HG03558 (cell line): ENCODE data around the gene ALDH1B1.

ENCODE experiments used
- ATAC-seq: cut with Tn5 transposase; IDR thresholded peaks from one replicate; pipeline ENCODE4 v1.9.1; 2021; ENCODE audit warnings: moderate number of reproducible peaks; ENCODE audit not compliant: unreplicated experiment; ENCODE audit errors: extremely low read depth

The ALDH1B1 gene

GRCh38 chr9:38412751-38413150 is 20.2 kb downstream of the ALDH1B1 start:
- no peak for ATAC-seq

DNA sequence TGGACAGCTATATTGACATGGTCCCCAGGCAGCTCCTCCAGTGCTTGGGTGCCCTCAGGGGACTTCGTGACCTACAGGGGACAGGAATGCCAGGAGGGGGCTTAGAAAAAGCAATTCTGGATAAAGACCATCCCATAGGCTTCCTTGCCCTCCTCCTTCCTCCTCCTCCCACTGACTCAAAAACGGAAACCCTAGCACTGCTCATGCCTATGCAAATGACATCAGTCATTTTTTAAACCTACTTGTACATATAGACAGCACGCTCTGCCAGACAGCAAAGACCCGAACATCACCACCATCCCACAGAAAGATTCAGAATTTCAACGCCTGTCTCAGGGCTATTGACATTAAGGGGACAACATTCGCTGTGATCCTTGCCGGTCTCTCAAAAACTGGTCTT is 20.8 kb downstream of the ALDH1B1 start:
- ATAC-seq = no peak

DNA sequence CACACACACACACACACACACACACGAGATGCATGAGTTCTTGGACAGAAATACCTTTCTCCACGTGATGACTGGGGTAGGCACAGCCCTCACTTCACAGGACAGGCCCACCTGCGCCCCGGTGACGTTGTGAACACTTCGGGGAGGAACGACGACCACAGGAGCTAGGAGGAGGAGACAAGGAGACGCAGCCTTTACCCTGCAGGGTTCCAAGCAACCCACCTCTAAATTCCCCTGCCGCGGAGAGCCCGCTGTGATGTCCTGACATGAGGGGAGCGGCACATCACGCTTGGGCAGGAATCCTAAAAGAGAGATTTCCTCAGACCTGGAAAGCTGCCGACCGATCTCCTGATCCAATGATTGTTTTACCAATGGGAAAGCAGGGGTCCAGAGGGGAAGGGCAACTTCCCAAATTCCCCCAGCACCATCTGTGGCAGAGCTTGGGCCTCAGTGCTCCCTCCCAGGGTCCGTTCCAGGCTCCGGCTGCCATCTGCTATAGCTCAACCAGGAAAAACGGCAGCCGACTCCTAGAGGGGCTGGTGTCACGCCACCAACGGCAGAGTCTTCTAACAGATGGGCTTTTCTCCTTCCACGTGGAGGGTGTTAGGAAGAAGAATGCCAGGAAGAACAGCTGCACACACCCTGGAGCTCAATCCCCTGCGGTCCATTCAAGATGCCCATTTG is 21.7 kb downstream of the ALDH1B1 start:
- no peak for ATAC-seq

DNA sequence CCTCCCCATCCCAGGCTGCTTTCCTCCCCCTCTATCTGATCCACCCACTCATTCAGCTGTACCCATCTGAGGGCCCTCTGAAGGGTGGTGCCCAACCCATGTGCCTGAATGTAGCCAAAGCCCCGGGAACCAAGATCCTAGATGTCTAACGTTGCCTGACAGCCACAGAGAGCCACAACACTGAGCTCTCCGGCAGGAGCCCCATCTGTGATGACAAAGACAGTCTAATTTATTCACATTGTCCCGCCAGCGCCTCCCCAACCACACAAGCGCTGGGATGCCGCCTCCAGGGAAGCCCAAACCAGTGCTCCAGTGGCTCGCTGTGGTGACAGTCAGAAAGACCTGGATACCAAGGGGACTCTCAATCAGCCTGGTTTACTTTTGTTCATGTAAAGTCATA is 23.4 kb downstream of the ALDH1B1 start:
- ATAC-seq = no peak

GRCh38 chr9:38416461-38416860 is 24.0 kb downstream of the ALDH1B1 start:
- ATAC-seq = no peak

DNA sequence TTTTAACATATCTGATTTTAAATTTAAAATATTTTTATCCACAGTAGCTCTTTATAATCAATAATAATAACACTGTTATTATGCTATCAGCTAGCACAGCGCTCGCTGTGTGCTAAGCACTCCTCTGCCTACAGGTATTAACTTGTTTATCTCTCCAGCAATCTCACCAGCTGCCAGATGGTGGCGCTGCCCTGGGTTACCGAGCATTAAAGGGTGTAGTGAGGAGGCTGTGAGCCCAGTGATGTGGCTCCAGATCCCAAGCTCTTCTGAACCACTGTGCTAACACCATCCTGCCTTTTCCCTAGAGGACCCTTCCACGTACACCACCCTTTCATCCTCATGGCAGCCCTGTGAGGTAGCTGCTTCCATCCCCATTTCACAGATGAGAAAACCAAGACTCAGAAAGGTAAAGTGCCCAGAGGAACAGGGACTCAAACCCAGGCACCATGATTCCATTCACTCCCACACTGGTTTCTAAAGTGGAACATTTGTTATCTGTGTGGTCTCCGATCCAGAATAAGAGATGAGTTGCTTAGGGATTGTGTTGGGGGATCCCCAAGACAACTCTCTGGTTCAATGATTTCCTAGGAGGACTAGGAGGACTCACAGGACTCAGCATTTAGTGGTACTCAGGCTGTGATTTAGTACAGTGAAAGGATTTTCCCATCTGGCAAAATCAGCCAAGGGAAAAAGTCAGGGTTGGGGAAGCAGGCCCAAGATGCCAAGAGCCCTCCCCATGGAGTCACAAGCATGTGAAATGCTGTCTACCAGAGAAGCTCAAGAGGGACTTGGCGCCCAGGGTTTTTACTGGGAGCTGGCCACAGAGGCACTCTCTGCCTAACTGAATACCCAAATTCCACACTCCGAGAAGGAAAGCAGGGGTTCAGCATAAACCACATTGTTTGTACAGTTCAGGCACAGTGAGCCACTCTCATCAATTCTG is 24.8 kb downstream of the ALDH1B1 start:
- ATAC-seq = no peak

DNA sequence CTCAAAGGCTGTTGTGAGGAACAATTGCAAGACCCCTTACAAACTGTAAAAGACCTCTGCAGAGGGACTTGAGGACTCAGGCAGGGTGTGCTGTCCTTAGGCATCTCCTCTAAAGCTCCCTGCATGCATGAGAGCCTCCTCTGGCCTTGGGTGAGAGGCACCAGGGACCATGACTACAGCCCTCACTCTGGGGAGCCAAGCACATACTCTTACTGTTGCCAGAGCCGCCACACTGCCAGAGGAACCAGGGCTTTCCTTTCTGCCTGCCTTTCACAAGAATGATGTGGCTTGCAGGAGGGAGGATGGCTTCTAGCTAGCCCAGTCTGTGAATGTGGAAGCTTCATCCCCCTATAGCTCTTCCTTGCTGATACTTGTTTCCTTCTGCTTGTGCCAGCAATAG is 25.9 kb downstream of the ALDH1B1 start:
- ATAC-seq = no peak

DNA sequence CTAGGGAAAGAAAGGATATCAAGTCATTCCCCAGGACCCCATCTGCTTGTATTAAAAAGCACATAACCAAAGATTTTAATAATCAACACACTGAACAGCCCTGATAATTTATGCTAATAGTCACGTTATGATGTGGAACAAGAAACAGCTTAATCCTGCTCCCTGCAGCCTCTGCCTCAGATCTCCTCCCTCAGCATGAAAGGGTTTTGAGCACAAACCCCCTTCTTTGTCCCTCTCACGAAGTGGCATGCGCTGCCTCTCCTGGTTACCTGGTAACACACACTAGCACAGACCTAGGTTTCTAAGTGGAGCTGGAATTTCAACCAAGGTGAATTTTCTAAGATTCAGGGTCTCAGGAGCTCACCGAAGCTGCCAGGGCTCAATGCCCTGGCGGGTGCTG is 26.7 kb downstream of the ALDH1B1 start:
- no peak for ATAC-seq

GRCh38 chr9:38421498-38422211 is 29.2 kb downstream of the ALDH1B1 start:
- no peak for ATAC-seq

GRCh38 chr9:38422555-38423260 is 30.2 kb downstream of the ALDH1B1 start:
- ATAC-seq = no peak

- ATAC-seq = no peak
Observed at GRCh38 chr9:38423273-38423972, 30.9 kb downstream of the ALDH1B1 start.

- ATAC-seq = no peak
Observed at GRCh38 chr9:38423973-38424843, 31.7 kb downstream of the ALDH1B1 start, which contains the start of gene IGFBPL1. TSS of gene IGFBPL1 (minus strand) at chr9:38424454. CDS start at chr9:38424424, 30 bp downstream.

DNA sequence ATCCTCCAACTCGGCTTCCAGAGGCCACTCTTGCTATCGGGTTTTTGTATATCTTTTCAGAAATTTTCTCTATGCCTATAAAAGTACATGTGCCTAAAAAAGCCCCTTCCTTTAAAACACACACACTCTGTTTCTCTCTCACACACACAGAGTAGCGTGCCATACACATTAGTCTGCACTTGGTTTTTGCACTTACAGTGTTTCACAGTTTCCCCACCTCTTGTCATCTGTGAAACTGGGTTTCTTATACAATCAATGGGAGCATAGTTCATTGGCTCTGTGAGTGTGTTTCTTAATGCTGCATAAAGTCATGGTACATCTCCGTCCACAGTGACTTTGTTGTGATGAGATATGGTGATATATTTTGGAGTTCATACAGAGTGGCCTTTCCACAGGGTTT is 32.4 kb downstream of the ALDH1B1 start:
- no peak for ATAC-seq

GRCh38 chr9:38428062-38428461 is 35.6 kb downstream of the ALDH1B1 start:
- no peak for ATAC-seq

DNA sequence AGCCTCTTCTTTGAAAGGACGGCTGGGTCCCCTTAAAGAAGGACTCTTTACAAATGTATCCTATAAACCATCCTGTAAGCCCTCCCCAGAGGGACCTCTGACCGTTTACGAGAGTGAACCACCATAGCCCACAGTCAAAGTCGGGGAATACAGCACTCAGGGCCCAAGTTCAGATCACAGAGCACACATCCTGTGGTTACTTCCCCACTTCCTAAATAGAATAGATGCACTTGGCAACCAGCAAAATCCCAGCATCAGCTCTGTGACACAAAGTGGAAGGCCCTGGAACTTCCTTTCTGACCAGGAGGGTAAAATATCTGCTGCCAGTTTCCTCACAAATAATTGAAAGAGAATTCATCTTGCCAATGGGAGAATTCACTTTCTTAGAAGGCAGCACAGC is 38.6 kb downstream of the ALDH1B1 start:
- no peak for ATAC-seq

DNA sequence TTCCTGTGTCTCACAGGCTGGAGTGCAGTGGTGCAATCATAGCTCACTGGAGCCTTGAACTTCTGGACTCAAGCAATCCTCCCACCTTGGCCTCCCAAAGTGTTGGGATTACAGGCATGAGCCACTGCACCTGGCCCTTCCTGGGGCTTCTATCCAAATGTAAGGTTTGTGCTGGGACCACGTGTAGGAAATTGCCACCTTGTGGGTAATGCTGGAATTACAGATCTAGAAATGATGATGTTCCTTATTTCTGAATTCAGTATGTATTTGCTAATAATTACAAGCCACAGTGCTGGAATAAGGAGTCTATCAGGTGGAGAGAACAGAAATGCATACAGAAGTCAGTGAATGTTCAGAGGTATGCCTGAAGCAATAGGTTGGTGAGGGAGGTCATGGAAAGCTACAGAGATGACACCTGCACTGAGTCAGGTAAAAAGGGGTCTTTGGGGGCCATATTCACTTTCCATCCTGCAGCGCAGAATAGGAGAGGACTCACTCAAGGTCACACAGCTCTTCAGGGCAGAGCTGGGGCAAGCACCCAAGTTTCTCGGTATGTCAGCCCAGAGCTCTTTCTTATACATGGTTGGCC is 40.5 kb downstream of the ALDH1B1 start:
- no peak for ATAC-seq

GRCh38 chr9:38434365-38434764 is 41.9 kb downstream of the ALDH1B1 start:
- no peak for ATAC-seq

GRCh38 chr9:38434853-38435252 is 42.4 kb downstream of the ALDH1B1 start:
- no peak for ATAC-seq
